K562 (cell line): ENCODE measurements around the gene ANO2.

Source experiments
- NR3C1 ChIP-seq: sonication (generic); formaldehyde crosslinking; IDR thresholded peaks from 2 replicates; pipeline ENCODE4 v1.8.1; 2022; ENCODE audit warnings: missing genetic modification reagents
- POLR2A ChIP-seq: fragments of 450-650 bp; conservative IDR thresholded peaks from 2 replicates; pipeline ENCODE4 v1.6.1; 2016
- RAD21 ChIP-seq, 2 experiments: fragments of 250-450 bp in 1 of 2; fragments of 450-650 bp in 1 of 2; sonication (Bioruptor Pico) in 1 of 2; formaldehyde crosslinking in 1 of 2; IDR thresholded peaks in 1 of 2; conservative IDR thresholded peaks in 1 of 2; 2 replicates each; pipeline versions ENCODE4 v1.4.0 to v1.8.0; 2020 to 2022; ENCODE audit warnings: mild to moderate bottlenecking in 2 of 2, moderate library complexity in 1 of 2
- TARDBP ChIP-seq: fragments of 450-650 bp; IDR thresholded peaks from 2 replicates; pipeline ENCODE4 v1.6.1; 2016
- ZFX ChIP-seq: sonication (generic); formaldehyde crosslinking; IDR thresholded peaks from 2 replicates; pipeline ENCODE4 v1.8.0; 2022; ENCODE audit warnings: mild to moderate bottlenecking, missing genetic modification reagents, moderate library complexity
- TF ChIP-seq, protein P1 (sequence below), 3 experiments: IDR thresholded peaks in 2 of 3; conservative IDR thresholded peaks in 1 of 3; 2 replicates each; pipeline ENCODE4 v1.5.1; 2011 to 2012; ENCODE audit warnings: low read length in 3 of 3, mild to moderate bottlenecking in 3 of 3, control low read depth in 2 of 3, improper control_type of control experiment in 1 of 3, inconsistent platforms in 1 of 3, low read depth in 1 of 3, mixed read lengths in 1 of 3, moderate library complexity in 1 of 3; ENCODE audit not compliant: insufficient read depth in 2 of 3
- TF ChIP-seq, protein P2 (sequence below): sonication (generic); formaldehyde crosslinking; IDR thresholded peaks from 2 replicates; pipeline ENCODE4 v1.8.0; 2023; ENCODE audit warnings: mild to moderate bottlenecking, missing genetic modification reagents
- TF ChIP-seq, protein P3 (sequence below): fragments of 450-650 bp; IDR thresholded peaks from 2 replicates; pipeline ENCODE4 v1.6.1; 2014; ENCODE audit warnings: low read depth, mild to moderate bottlenecking, moderate library complexity, borderline replicate concordance

DNA sequence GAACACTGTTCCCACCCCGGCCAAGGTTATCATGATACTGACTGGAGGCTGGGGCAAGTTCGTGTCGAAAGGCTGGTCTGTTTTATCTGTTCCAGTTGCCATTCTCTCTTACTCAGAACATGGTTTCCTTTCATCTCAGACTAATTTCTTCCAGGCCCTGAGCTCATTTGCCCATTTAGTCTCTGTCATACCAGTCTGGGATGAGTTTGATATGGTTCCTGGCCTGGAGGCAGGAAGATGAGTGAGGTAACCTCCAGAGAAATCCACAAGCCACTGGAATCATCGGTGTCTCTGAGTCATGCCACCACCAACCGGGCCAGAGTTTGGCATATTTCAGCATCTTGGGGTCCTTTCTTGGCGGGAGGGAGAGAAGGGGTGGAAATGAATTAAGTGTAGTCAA, 398.4 kb downstream of the ANO2 start:
- TF ChIP-seq ZFX (no peak), RAD21 (CRISPR knock-in tag; conservative IDR thresholded peaks at IDR 0.05 in 1 of 2, IDR thresholded peaks at IDR 0.05 in 1 of 2) (no peak), POLR2A (no peak), TARDBP (no peak), NR3C1 (CRISPR knock-in tag) (no peak)
- TF ChIP-seq, protein P1, sequence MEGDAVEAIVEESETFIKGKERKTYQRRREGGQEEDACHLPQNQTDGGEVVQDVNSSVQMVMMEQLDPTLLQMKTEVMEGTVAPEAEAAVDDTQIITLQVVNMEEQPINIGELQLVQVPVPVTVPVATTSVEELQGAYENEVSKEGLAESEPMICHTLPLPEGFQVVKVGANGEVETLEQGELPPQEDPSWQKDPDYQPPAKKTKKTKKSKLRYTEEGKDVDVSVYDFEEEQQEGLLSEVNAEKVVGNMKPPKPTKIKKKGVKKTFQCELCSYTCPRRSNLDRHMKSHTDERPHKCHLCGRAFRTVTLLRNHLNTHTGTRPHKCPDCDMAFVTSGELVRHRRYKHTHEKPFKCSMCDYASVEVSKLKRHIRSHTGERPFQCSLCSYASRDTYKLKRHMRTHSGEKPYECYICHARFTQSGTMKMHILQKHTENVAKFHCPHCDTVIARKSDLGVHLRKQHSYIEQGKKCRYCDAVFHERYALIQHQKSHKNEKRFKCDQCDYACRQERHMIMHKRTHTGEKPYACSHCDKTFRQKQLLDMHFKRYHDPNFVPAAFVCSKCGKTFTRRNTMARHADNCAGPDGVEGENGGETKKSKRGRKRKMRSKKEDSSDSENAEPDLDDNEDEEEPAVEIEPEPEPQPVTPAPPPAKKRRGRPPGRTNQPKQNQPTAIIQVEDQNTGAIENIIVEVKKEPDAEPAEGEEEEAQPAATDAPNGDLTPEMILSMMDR (IDR thresholded peaks at IDR 0.05 in 2 of 3, conservative IDR thresholded peaks at IDR 0.05 in 1 of 3; ENCODE audit: insufficient read depth in 2 of 3, low read depth in 1 of 3, low read length in 3 of 3): no peak
- TF ChIP-seq, protein P2, sequence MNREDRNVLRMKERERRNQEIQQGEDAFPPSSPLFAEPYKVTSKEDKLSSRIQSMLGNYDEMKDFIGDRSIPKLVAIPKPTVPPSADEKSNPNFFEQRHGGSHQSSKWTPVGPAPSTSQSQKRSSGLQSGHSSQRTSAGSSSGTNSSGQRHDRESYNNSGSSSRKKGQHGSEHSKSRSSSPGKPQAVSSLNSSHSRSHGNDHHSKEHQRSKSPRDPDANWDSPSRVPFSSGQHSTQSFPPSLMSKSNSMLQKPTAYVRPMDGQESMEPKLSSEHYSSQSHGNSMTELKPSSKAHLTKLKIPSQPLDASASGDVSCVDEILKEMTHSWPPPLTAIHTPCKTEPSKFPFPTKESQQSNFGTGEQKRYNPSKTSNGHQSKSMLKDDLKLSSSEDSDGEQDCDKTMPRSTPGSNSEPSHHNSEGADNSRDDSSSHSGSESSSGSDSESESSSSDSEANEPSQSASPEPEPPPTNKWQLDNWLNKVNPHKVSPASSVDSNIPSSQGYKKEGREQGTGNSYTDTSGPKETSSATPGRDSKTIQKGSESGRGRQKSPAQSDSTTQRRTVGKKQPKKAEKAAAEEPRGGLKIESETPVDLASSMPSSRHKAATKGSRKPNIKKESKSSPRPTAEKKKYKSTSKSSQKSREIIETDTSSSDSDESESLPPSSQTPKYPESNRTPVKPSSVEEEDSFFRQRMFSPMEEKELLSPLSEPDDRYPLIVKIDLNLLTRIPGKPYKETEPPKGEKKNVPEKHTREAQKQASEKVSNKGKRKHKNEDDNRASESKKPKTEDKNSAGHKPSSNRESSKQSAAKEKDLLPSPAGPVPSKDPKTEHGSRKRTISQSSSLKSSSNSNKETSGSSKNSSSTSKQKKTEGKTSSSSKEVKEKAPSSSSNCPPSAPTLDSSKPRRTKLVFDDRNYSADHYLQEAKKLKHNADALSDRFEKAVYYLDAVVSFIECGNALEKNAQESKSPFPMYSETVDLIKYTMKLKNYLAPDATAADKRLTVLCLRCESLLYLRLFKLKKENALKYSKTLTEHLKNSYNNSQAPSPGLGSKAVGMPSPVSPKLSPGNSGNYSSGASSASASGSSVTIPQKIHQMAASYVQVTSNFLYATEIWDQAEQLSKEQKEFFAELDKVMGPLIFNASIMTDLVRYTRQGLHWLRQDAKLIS (CRISPR knock-in tag): no peak
- TF ChIP-seq, protein P3, sequence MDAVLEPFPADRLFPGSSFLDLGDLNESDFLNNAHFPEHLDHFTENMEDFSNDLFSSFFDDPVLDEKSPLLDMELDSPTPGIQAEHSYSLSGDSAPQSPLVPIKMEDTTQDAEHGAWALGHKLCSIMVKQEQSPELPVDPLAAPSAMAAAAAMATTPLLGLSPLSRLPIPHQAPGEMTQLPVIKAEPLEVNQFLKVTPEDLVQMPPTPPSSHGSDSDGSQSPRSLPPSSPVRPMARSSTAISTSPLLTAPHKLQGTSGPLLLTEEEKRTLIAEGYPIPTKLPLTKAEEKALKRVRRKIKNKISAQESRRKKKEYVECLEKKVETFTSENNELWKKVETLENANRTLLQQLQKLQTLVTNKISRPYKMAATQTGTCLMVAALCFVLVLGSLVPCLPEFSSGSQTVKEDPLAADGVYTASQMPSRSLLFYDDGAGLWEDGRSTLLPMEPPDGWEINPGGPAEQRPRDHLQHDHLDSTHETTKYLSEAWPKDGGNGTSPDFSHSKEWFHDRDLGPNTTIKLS: no peak
